ENCODE data around the gene SH3RF3.
"Not testable (repeated sequence)": the region's sequence is repeated elsewhere in the genome, so short reads cannot be mapped to it uniquely, and the experiment has no call there.

The SH3RF3 gene

GRCh38 chr2:109531896-109532727 lies 403.1 kb downstream of the SH3RF3 start:
- H3K4me3 ChIP-seq (ENCODE audit: low read depth, low read length): no peak overlapping the region
- DNase-seq (ENCODE audit: low read depth): no peak
- no peak for TF ChIP-seq CTCF (IDR thresholded peaks at IDR 0.05; ENCODE audit: control insufficient read depth, extremely low read depth, insufficient read depth)

- no peak for TF ChIP-seq CTCF (IDR thresholded peaks at IDR 0.05; ENCODE audit: control insufficient read depth, extremely low read depth, insufficient read depth)
- H3K4me3 ChIP-seq (ENCODE audit: low read depth, low read length): no peak overlapping the region
- DNase-seq (ENCODE audit: low read depth): no peak
Observed at GRCh38 chr2:109532728-109533076, 403.7 kb downstream of the SH3RF3 start.

- no peak for TF ChIP-seq CTCF (IDR thresholded peaks at IDR 0.05; ENCODE audit: control insufficient read depth, extremely low read depth, insufficient read depth)
- no peak overlapping the region for H3K4me3 ChIP-seq (ENCODE audit: low read depth, low read length)
- DNase-seq (ENCODE audit: low read depth): no peak
Observed at GRCh38 chr2:109533823-109534222, 404.8 kb downstream of the SH3RF3 start.

GRCh38 chr2:109535217-109535946 lies 406.4 kb downstream of the SH3RF3 start:
- H3K4me3 ChIP-seq (ENCODE audit: low read depth, low read length): no peak overlapping the region
- DNase-seq (ENCODE audit: low read depth): no peak
- no peak for TF ChIP-seq CTCF (IDR thresholded peaks at IDR 0.05; ENCODE audit: control insufficient read depth, extremely low read depth, insufficient read depth)

- not testable (repeated sequence) for H3K4me3 ChIP-seq (ENCODE audit: low read depth, low read length); DNase-seq (ENCODE audit: low read depth)
Observed at GRCh38 chr2:109536556-109536955, 407.6 kb downstream of the SH3RF3 start.

GRCh38 chr2:109537565-109538222 lies 408.7 kb downstream of the SH3RF3 start:
- H3K4me3 ChIP-seq (ENCODE audit: low read depth, low read length): no peak overlapping the region
- DNase-seq (ENCODE audit: low read depth): no peak
- TF ChIP-seq CTCF (IDR thresholded peaks at IDR 0.05; ENCODE audit: control insufficient read depth, extremely low read depth, insufficient read depth): no peak

GRCh38 chr2:109538546-109538945 lies 409.5 kb downstream of the SH3RF3 start:
- TF ChIP-seq CTCF (IDR thresholded peaks at IDR 0.05; ENCODE audit: control insufficient read depth, extremely low read depth, insufficient read depth): no peak
- no peak overlapping the region for H3K4me3 ChIP-seq (ENCODE audit: low read depth, low read length)

More at GRCh38 chr2:109538546-109538945, 409.5 kb downstream of the SH3RF3 start:
- DNase-seq (ENCODE audit: low read depth): no peak
